GM12878 (cell line): ENCODE results near the gene CAMTA1. TPM values are rescaled to one million over a fixed set of nuclear protein-coding genes. Genes with fewer than 3 reads are reported as not detected.

Experiments used
- ATAC-seq: fragments of 200-7000 bp; cut with Tn5 transposase; 3 replicates; pipeline ENCODE4 v1.9.1; 2020; ENCODE audit warnings: mild to moderate bottlenecking, moderate library complexity
- BruUV-seq: library from RNA; stranded (reverse); fragments of 400-500 nt; replicated peaks from 2 replicates; lab custom pipeline; 2021; lab: Mats Ljungman, UMichigan
- CTCF ChIA-PET: fragments of 300-600 bp; sonication (Branson Sonifier 250); formaldehyde crosslinking; extraction: SDS; loops from one replicate; lab custom pipeline; 2021; ENCODE audit warnings: inconsistent platforms; lab: Yijun Ruan, JAX
- POLR2A ChIA-PET: fragments of 350-600 bp; formaldehyde crosslinking; extraction: SDS; loops from one replicate; lab custom pipeline; 2021; ENCODE audit warnings: inconsistent platforms; lab: Charles Lee
- RAD21 ChIA-PET: fragments of 300-600 bp; sonication (Branson Sonifier 250); formaldehyde crosslinking; loops from one replicate; lab custom pipeline; 2023; ENCODE audit warnings: antibody characterized with exemption; ENCODE audit not compliant: unreplicated experiment; lab: Charles Lee
- SMC1A ChIA-PET: fragments of 300-600 bp; sonication (Branson Sonifier 250); formaldehyde crosslinking; loops from one replicate; lab custom pipeline; 2023; ENCODE audit not compliant: unreplicated experiment, uncharacterized antibody; lab: Charles Lee
- DNase-seq: peaks from one replicate; pipeline ENCODE4 v3.0.0-alpha.2; 2011; ENCODE audit warnings: low read depth, low spot score
- FAIRE-seq: peaks from 3 replicates; lab custom pipeline; 2011; peaks lifted over from hg19 to GRCh38; lab: Jason Lieb, UNC
- H2AFZ ChIP-seq: 2 replicates; pipeline ENCODE4 v1.6.0; 2011; ENCODE audit warnings: low read depth, low read length, control low read depth; ENCODE audit not compliant: control insufficient read depth
- H3K27ac ChIP-seq: 2 replicates; pipeline ENCODE4 v1.5.1; 2011; ENCODE audit warnings: control low read depth; ENCODE audit not compliant: control insufficient read depth, insufficient read depth
- H3K27me3 ChIP-seq, 2 experiments: replicated peaks in 1 of 2; 2 replicates each; pipeline versions ENCODE4 v1.6.0 to v1.6.1; 2011; ENCODE audit warnings: low read length in 1 of 2; ENCODE audit not compliant: control insufficient read depth in 2 of 2, insufficient read depth in 2 of 2
- H3K36me3 ChIP-seq, 2 experiments: 2 replicates each; pipeline ENCODE4 v1.5.1; 2011; ENCODE audit warnings: low read length in 1 of 2; ENCODE audit not compliant: control insufficient read depth in 2 of 2, insufficient read depth in 2 of 2
- H3K4me1 ChIP-seq: 2 replicates; pipeline ENCODE4 v1.6.1; 2011; ENCODE audit warnings: mild to moderate bottlenecking, low read length, moderate library complexity, mixed read lengths; ENCODE audit not compliant: control insufficient read depth, insufficient read depth
- H3K4me2 ChIP-seq: 2 replicates; pipeline ENCODE4 v1.6.0; 2011; ENCODE audit warnings: control low read depth; ENCODE audit not compliant: control insufficient read depth, insufficient read depth
- H3K4me3 ChIP-seq: fragments of 200-600 bp; sonication (generic); 2 replicates; pipeline ENCODE4 v1.5.1; 2016
- H3K79me2 ChIP-seq: 2 replicates; pipeline ENCODE4 v1.6.0; 2011; ENCODE audit warnings: low read length; ENCODE audit not compliant: control insufficient read depth, insufficient read depth
- H3K9ac ChIP-seq: 2 replicates; pipeline ENCODE4 v1.8.0; 2011; ENCODE audit warnings: low read length, control low read depth, mixed read lengths; ENCODE audit not compliant: control insufficient read depth, insufficient read depth
- H3K9me3 ChIP-seq: replicated peaks from 3 replicates; pipeline ENCODE4 v1.5.1; 2011; ENCODE audit warnings: mild to moderate bottlenecking, low read length; ENCODE audit not compliant: control insufficient read depth, insufficient read depth
- H4K20me1 ChIP-seq: 2 replicates; pipeline ENCODE4 v1.6.0; 2011; ENCODE audit not compliant: control insufficient read depth, insufficient read depth
- BHLHE40 ChIP-seq, 2 experiments: fragments of 450-650 bp in 1 of 2; IDR thresholded peaks; 2 replicates each; pipeline ENCODE4 v1.6.1; 2011 to 2017; ENCODE audit warnings: low read depth in 2 of 2, borderline replicate concordance in 1 of 2, improper control_type of control experiment in 1 of 2, low read length in 1 of 2, mild to moderate bottlenecking in 1 of 2
- BRCA1 ChIP-seq: IDR thresholded peaks from 2 replicates; pipeline ENCODE4 v1.6.1; 2011; ENCODE audit warnings: low read depth, low read length, improper control_type of control experiment
- CBX5 ChIP-seq: sonication (generic); IDR thresholded peaks from 2 replicates; pipeline ENCODE4 v1.6.1; 2016; ENCODE audit warnings: low read depth, moderate library complexity, mild to moderate bottlenecking, inconsistent platforms
- FOXK2 ChIP-seq: fragments of 450-650 bp; IDR thresholded peaks from 2 replicates; pipeline ENCODE4 v1.6.1; 2017; ENCODE audit warnings: mild to moderate bottlenecking, moderate library complexity
- HDAC6 ChIP-seq: fragments of 200-600 bp; sonication (generic); IDR thresholded peaks from one replicate; pipeline ENCODE4 v1.8.0; 2017; ENCODE audit warnings: antibody characterized with exemption; ENCODE audit not compliant: unreplicated experiment
- IRF4 ChIP-seq: IDR thresholded peaks from 2 replicates; pipeline ENCODE4 v1.6.1; 2011; ENCODE audit warnings: low read depth, low read length
- LARP7 ChIP-seq: fragments of 450-650 bp; IDR thresholded peaks from 2 replicates; pipeline ENCODE4 v1.6.1; 2017; ENCODE audit warnings: mild to moderate bottlenecking
- NFIC ChIP-seq: IDR thresholded peaks from 2 replicates; pipeline ENCODE4 v1.6.1; 2012; ENCODE audit warnings: low read depth, mild to moderate bottlenecking, inconsistent platforms, low read length, moderate library complexity
- POLR2AphosphoS5 ChIP-seq: IDR thresholded peaks from 2 replicates; pipeline ENCODE4 v1.6.1; 2011; ENCODE audit warnings: mild to moderate bottlenecking, low read length, inconsistent platforms
- SMAD5 ChIP-seq: IDR thresholded peaks from 2 replicates; pipeline ENCODE4 v1.6.1; 2016; ENCODE audit warnings: antibody characterized with exemption, low read depth
- SMARCA5 ChIP-seq: fragments of 450-650 bp; IDR thresholded peaks from 2 replicates; pipeline ENCODE4 v1.6.1; 2017; ENCODE audit warnings: mild to moderate bottlenecking
- SUZ12 ChIP-seq: fragments of 200-600 bp; sonication (generic); IDR thresholded peaks from one replicate; pipeline ENCODE4 v1.6.1; 2018; ENCODE audit warnings: antibody characterized with exemption, mild to moderate bottlenecking; ENCODE audit not compliant: unreplicated experiment
- ZBTB33 ChIP-seq: fragments of 450-650 bp; IDR thresholded peaks from 2 replicates; pipeline ENCODE4 v1.6.1; 2017; ENCODE audit warnings: mild to moderate bottlenecking
- WGBS: methylation state at CpG from one replicate; pipeline ENCODE4 v1.1.6; 2016; ENCODE audit warnings: low lambda C conversion rate; ENCODE audit not compliant: insufficient replicate concordance, insufficient coverage; ENCODE audit errors: missing lambda C conversion rate; 5-methylcytosine and 5-hydroxymethylcytosine counted together
- in situ Hi-C: fragments of 300-500 bp; cut with MboI; formaldehyde crosslinking; loops from 9 replicates; pipeline ENCODE4 v1.14.3; 2018; ENCODE audit warnings: mixed read lengths
- intact Hi-C: fragments of 100-400 bp; cut with micrococcal nuclease; formaldehyde crosslinking; loops from one replicate; pipeline ENCODE4 v1.14.2; 2022; ENCODE audit not compliant: unreplicated experiment
- polyA plus RNA-seq, 11 experiments: library from polyadenylated mRNA; depleted of rRNA in 4 of 11; unstranded in 6 of 11; stranded (reverse) in 5 of 11; fragments of >200 nt; fragmentation: Nextera tagmentation in 4 of 11; fragmentation: Illumina TruSeq in 1 of 11; extraction: Ambion mirVana in 4 of 11; extraction: Trizol in 1 of 11; gene quantifications; 1 replicate in 1 of 11; 2 replicates in 10 of 11; pipeline versions ENCODE4 v1.2.1 to v1.2.3, GENCODE V29; 2011 to 2016; ENCODE audit warnings: inconsistent platforms in 2 of 11, missing spikeins in 2 of 11, low read depth in 1 of 11
- total RNA-seq, 4 experiments: library from RNA; depleted of rRNA in 3 of 4; stranded (reverse); fragments of >200 nt in 3 of 4; fragmentation: Illumina TruSeq in 1 of 4; extraction: Trizol in 1 of 4; gene quantifications; 2 replicates each; pipeline versions ENCODE4 v1.2.1 to v1.2.3, GENCODE V29; 2013 to 2021
- TF ChIP-seq, protein P1 (sequence below): IDR thresholded peaks from 2 replicates; pipeline ENCODE4 v1.6.1; 2012; ENCODE audit warnings: low read depth, low read length, improper control_type of control experiment
- TF ChIP-seq, protein P2 (sequence below): fragments of 450-650 bp; conservative IDR thresholded peaks from 2 replicates; pipeline ENCODE4 v1.6.1; 2017; ENCODE audit warnings: mild to moderate bottlenecking, moderate library complexity

Gene CAMTA1
- total and polyA plus RNA-seq, 10 of the 15 experiments (the other 5 are each of a cell fraction or from before 2014, with no cell fraction given), result 37.7 to 148 (median 76.4) TPM

- in situ Hi-C loops, result no loop called here
- Histone ChIP-seq H4K20me1 (no peaks in the 10 kb centered on the region), H3K9me3 (no peaks in the 10 kb centered on the region), H3K79me2 (no peaks in the 10 kb centered on the region), H3K4me3 (no peak overlapping the region), H2AFZ (no peak overlapping the region), H3K4me2 (no peak overlapping the region), H3K9ac (no peak overlapping the region), H3K36me3 (no peaks in the 10 kb centered on the region), H3K4me1 (no peaks in the 10 kb centered on the region), H3K27ac (no peak overlapping the region), H3K27me3 (peaks cover 1 to 2% of the 10 kb centered on the region in 2 experiments; a peak in 3 of 4 replicates)
- no peak for FAIRE-seq
- POLR2A ChIA-PET, result no interaction called here
- WGBS, result 25% methylated on average over 3 of the region's 3 CpGs
- RAD21 ChIA-PET, result no interaction called here
- intact Hi-C loops, result no loop called here
- TF ChIP-seq POLR2AphosphoS5, result no peak
- no peak for TF ChIP-seq HDAC6
- no peak for TF ChIP-seq FOXK2
- no peak for TF ChIP-seq LARP7
- TF ChIP-seq BRCA1, result no peak
- TF ChIP-seq SUZ12, result no peak
- TF ChIP-seq IRF4, result no peak
- BruUV-seq, result no TSS peak
- DNase-seq, result no peak
- SMC1A ChIA-PET, result no interaction called here
- CTCF ChIA-PET, result no interaction called here
- ATAC-seq, result no peak
Observed at GRCh38 chr1:7249516-7249915, 464.3 kb downstream of the CAMTA1 start.

DNA sequence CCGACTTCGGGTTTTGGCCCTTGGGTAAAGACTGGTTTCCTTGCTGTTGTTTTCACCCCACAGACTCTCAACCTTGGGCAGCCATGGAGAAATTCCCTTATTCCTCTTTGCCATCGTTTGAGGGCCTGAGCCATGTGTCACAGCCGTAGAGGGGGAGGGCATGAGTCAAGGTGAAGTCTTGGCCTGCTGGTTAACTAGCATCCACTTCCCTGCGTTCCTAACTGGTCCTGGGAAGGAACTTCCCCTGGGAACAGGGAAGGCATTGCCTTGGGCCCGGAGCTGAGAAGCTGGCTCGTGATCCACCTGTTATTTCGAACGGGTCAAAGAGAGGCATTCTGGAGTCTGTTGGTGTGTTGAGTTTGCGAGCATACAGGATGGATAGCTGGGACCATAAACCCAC is 464.9 kb downstream of the CAMTA1 start:
- no peaks in the 10 kb centered on the region for H3K79me2 ChIP-seq
- ChIA-PET SMC1A (no interaction called here), RAD21 (no interaction called here), POLR2A (no interaction called here), CTCF (no interaction called here)
- H3K9me3 ChIP-seq, result no peaks in the 10 kb centered on the region
- in situ Hi-C loops (no loop called here), intact Hi-C loops (no loop called here)
- H4K20me1 ChIP-seq, result no peaks in the 10 kb centered on the region
- H3K4me2 ChIP-seq, result no peak overlapping the region
- DNase-seq (no peak), FAIRE-seq (no peak), ATAC-seq (no peak)
- no peaks in the 10 kb centered on the region for H3K36me3 ChIP-seq
- no peak overlapping the region for H2AFZ ChIP-seq
- peaks cover 1 to 2% of the 10 kb centered on the region in 2 experiments; a peak in 3 of 4 replicates for H3K27me3 ChIP-seq
- H3K9ac ChIP-seq, result no peak overlapping the region
- BruUV-seq, result no TSS peak
- H3K4me3 ChIP-seq, result no peak overlapping the region
- no peak overlapping the region for H3K27ac ChIP-seq
- WGBS, result 22% methylated on average over 10 of the region's 10 CpGs
- no peaks in the 10 kb centered on the region for H3K4me1 ChIP-seq
- TF ChIP-seq, protein P1, sequence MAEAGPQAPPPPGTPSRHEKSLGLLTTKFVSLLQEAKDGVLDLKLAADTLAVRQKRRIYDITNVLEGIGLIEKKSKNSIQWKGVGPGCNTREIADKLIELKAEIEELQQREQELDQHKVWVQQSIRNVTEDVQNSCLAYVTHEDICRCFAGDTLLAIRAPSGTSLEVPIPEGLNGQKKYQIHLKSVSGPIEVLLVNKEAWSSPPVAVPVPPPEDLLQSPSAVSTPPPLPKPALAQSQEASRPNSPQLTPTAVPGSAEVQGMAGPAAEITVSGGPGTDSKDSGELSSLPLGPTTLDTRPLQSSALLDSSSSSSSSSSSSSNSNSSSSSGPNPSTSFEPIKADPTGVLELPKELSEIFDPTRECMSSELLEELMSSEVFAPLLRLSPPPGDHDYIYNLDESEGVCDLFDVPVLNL, result no peak
- TF ChIP-seq NFIC, result no peak
- no peak for TF ChIP-seq ZBTB33
- TF ChIP-seq CBX5, result no peak
- no peak for TF ChIP-seq BHLHE40 (IDR thresholded peaks at IDR 0.05; ENCODE audit: borderline replicate concordance in 1 of 2, low read depth in 2 of 2, low read length in 1 of 2)
- no peak for TF ChIP-seq SMAD5
- TF ChIP-seq, protein P2, sequence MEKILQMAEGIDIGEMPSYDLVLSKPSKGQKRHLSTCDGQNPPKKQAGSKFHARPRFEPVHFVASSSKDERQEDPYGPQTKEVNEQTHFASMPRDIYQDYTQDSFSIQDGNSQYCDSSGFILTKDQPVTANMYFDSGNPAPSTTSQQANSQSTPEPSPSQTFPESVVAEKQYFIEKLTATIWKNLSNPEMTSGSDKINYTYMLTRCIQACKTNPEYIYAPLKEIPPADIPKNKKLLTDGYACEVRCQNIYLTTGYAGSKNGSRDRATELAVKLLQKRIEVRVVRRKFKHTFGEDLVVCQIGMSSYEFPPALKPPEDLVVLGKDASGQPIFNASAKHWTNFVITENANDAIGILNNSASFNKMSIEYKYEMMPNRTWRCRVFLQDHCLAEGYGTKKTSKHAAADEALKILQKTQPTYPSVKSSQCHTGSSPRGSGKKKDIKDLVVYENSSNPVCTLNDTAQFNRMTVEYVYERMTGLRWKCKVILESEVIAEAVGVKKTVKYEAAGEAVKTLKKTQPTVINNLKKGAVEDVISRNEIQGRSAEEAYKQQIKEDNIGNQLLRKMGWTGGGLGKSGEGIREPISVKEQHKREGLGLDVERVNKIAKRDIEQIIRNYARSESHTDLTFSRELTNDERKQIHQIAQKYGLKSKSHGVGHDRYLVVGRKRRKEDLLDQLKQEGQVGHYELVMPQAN, result no peak
- no peak for TF ChIP-seq IRF4
- TF ChIP-seq SMARCA5, result no peak
